BLaER1 (cell line): ENCODE measurements around the gene NACC1.

Source experiments
- H3K27ac ChIP-seq: shearing (Covaris generic); formaldehyde crosslinking; 2 replicates; pipeline ENCODE4 v1.8.1; 2022
- H3K27me3 ChIP-seq: shearing (Covaris generic); formaldehyde crosslinking; 2 replicates; pipeline ENCODE4 v1.8.1; 2022
- H3K36me3 ChIP-seq: shearing (Covaris generic); formaldehyde crosslinking; 2 replicates; pipeline ENCODE4 v1.8.1; 2022
- H3K4me1 ChIP-seq: shearing (Covaris generic); formaldehyde crosslinking; 2 replicates; pipeline ENCODE4 v1.8.1; 2022
- H3K4me2 ChIP-seq: shearing (Covaris generic); formaldehyde crosslinking; 2 replicates; pipeline ENCODE4 v1.8.1; 2022
- H3K4me3 ChIP-seq: shearing (Covaris generic); formaldehyde crosslinking; 2 replicates; pipeline ENCODE4 v1.8.1; 2022
- H3K9ac ChIP-seq: shearing (Covaris generic); formaldehyde crosslinking; 2 replicates; pipeline ENCODE4 v1.8.1; 2022
- H3K9me3 ChIP-seq: shearing (Covaris generic); formaldehyde crosslinking; 2 replicates; pipeline ENCODE4 v1.8.1; 2022
- H4K20me1 ChIP-seq: shearing (Covaris generic); formaldehyde crosslinking; 2 replicates; pipeline ENCODE4 v1.8.1; 2022
- Cebpa-rat ChIP-seq: shearing (Covaris generic); IDR thresholded peaks from 2 replicates; pipeline ENCODE4 v1.8.1; 2022

NACC1 gene

DNA sequence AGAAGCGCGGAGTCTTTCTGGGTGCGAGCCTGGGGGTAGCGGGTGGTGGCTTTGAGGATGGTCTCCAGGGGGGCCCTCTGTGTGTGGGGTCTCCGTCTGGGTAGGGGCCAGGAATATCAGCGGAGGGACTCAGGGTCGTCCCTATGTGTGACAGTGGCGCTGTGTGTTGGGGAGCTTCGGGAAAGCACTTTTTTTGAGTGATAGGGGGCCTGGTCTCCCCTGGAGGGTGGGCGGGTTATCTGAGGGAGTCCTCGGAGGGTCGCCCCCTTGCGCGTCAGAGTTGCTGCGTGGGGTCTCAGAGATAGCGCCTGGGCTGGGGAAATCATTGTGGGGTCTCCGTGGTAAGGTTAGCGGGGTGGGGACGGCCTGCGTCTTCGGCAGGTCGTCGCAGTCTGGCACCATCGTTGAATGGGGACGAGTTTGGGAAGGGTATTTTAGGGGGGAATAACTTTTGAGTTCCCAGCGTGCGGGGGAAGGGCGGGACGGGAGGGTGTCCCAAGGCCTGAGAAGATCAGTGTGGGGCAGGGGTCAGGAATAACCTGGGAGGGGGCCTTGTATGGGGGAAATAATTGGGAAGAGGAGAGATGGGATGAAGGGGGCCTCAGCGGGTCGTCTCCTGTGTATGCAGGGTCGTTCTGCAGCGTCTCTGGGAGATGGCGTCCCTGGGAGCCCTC, 33.0 kb downstream of the NACC1 start:
- Histone ChIP-seq H3K27ac (peak overlapping the region; percentile 95), H3K4me3 (peak overlapping the region; percentile 100), H3K4me2 (peak overlapping the region; percentile 96), H3K9me3 (no peaks in the 10 kb centered on the region), H4K20me1 (peaks cover 26% of the 10 kb centered on the region), H3K4me1 (peaks cover 36% of the 10 kb centered on the region), H3K36me3 (peaks cover 10% of the 10 kb centered on the region; the same call in 1 of the 2 replicates), H3K9ac (peak overlapping the region; percentile 95), H3K27me3 (no peaks in the 10 kb centered on the region)
- TF ChIP-seq Cebpa-rat: no peak

DNA sequence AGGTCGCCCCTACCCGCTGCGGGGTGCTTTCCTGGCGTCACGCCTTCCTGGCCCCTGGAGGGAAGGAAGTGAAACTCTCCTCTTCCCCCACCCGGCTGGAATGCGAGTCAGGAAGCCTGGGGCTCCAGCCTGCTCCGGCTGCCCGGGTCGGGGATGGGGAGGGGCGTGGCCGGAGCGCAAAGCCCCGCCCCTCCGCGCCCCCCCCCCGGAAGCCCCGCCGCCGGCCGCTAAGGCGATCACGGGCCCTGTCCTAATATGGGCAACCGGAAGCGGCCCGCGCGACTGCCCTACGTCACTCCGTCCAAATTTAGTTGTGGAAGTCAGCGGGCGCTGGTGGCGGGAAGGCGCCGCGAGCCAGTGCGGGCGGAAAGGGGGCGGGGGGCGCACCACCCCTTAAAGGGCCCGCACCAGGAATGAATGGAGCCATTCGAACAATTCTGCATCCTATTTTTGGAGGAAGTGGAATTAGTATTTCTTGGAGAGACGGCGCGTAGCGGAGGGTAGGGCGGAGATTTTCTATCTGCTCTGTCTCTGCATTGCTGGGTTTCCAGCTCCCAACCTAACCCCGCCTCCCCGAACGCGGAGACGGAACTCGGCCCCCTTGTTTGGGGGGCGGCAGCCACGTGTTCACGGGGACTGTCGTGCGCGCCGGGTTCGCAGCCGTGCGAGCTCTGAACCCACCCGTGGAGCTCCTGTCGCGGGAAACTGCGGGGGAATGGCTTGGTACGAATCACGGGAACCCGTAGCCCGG, 33.7 kb downstream of the NACC1 start:
- H3K4me2 ChIP-seq: peak overlapping the region; percentile 97
- H3K9me3 ChIP-seq: no peaks in the 10 kb centered on the region
- H3K9ac ChIP-seq: peak overlapping the region; percentile 95
- no peak for TF ChIP-seq Cebpa-rat
- H3K4me3 ChIP-seq: peak overlapping the region; percentile 100
- H3K4me1 ChIP-seq: peaks cover 43% of the 10 kb centered on the region
- H4K20me1 ChIP-seq: peaks cover 26% of the 10 kb centered on the region
- peak overlapping the region; percentile 98 for H3K27ac ChIP-seq
- no peaks in the 10 kb centered on the region for H3K27me3 ChIP-seq
- H3K36me3 ChIP-seq: peaks cover 10% of the 10 kb centered on the region; the same call in 1 of the 2 replicates

DNA sequence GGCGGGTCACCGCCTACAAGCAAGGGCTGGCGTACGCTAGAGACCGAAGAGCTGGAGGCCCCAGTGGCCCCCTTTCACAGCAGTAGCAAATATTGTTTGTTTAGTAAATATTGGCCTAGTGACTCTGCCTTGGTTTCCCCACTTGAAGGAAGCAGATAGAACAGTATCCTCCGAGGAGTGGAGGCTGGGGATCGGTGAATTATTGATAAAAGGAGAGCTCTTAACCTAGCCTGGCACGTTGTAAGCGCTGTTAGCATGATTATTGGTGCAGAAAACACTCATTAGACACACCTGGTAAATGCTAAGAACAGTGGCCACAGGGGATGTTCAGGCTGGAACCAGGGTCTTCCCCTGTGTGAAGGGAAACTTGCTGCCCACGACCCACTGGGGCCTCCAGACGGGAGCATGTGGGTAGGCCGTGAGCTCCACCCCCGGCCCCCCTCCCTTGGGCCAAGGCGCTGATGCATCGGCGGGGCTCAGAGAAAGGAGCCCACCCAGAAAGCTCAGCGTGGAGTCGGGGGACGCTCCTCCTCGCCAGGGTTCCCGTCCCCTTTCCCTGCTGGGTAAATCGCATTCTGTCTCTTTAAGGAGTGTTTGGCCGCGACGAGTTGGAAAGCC, 34.4 kb downstream of the NACC1 start:
- no peak for TF ChIP-seq Cebpa-rat
- H3K4me2 ChIP-seq: peak overlapping the region; percentile 97
- H3K36me3 ChIP-seq: peaks cover 10% of the 10 kb centered on the region; the same call in 1 of the 2 replicates
- H3K27me3 ChIP-seq: no peaks in the 10 kb centered on the region
- H4K20me1 ChIP-seq: peaks cover 26% of the 10 kb centered on the region
- no peaks in the 10 kb centered on the region for H3K9me3 ChIP-seq
- H3K4me3 ChIP-seq: peak overlapping the region; percentile 100
- peak overlapping the region; percentile 95 for H3K9ac ChIP-seq
- peak overlapping the region; percentile 98 for H3K27ac ChIP-seq
- peaks cover 44% of the 10 kb centered on the region for H3K4me1 ChIP-seq

DNA sequence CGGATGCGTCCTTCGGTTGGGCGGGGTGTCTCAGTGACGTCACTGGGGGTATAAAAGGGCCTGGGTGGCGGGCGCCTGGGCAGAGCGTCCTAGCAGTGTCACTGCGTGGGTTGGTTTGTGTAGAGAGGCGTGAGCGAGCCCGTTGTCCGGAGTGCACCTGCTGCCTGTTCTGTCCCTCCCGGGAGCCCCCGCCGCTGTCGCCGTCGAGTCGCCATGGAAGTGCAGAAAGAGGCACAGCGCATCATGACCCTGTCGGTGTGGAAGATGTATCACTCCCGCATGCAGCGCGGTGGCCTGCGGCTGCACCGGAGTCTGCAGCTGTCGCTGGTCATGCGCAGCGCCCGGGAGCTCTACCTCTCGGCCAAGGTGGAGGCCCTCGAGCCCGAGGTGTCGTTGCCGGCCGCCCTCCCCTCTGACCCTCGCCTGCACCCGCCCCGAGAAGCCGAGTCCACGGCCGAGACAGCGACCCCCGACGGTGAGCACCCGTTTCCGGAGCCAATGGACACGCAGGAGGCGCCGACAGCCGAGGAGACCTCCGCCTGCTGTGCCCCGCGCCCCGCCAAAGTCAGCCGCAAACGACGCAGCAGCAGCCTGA, 35.0 kb downstream of the NACC1 start:
- no peaks in the 10 kb centered on the region for H3K9me3 ChIP-seq
- peaks cover 10% of the 10 kb centered on the region; the same call in 1 of the 2 replicates for H3K36me3 ChIP-seq
- H3K4me2 ChIP-seq: peak overlapping the region; percentile 97
- H3K27me3 ChIP-seq: no peaks in the 10 kb centered on the region
- peak overlapping the region; percentile 98 for H3K27ac ChIP-seq
- H4K20me1 ChIP-seq: peaks cover 26% of the 10 kb centered on the region
- H3K9ac ChIP-seq: peak overlapping the region; percentile 95
- TF ChIP-seq Cebpa-rat: no peak
- H3K4me3 ChIP-seq: peak overlapping the region; percentile 100
- peaks cover 44% of the 10 kb centered on the region for H3K4me1 ChIP-seq

DNA sequence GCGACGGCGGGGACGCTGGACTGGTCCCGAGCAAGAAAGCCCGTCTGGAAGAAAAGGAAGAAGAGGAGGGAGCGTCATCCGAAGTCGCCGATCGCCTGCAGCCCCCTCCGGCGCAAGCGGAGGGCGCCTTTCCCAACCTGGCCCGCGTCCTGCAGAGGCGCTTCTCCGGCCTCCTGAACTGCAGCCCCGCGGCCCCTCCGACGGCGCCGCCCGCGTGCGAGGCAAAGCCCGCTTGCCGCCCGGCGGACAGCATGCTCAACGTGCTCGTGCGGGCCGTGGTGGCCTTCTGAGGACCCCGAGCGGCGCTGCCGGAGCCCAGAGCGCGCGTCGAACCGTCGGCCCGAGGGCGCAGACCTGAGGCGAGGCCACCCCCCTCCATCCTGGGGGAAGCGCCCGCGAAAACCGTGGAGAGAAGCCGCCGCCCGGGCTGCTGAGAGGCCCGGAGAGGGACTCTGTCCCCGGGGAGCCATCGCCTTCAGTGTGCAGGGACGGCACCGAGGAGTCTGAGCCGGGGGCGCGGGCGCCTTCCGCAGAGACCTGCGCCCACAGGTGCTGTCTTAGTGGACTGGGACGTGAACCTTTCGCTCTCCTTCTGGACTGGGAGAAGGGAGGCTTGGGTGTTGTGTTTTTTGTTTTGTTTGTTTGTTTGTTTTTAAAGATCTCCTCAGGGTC, 35.6 kb downstream of the NACC1 start:
- TF ChIP-seq Cebpa-rat: no peak
- no peaks in the 10 kb centered on the region for H3K27me3 ChIP-seq

DNA sequence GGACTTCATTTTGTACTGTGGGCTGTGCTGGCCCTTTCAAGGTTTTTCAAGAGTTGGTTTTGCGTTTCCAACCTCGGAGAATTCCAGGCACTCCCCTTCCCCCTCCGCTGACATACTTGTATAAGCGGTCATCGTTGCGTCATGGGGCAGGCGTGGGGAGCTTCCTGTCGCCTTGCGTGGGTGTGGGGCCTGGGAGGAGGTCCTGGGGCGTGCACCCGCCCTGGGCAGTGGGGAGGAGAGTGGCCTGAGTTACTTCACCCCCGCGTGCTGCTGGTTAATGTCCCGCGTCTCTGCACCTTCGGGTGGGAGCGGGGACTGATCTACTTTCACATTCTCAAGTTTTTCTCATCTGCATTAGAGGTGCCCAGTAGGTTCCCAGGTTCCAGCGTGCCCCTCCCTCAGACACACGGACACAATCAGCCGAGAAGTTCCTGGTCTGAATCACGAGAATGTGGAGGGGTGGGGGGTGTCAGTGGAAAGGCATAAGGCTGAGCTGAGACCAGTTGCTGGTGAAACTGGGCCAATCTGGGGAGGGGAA, 36.2 kb downstream of the NACC1 start:
- Histone ChIP-seq H3K9me3 (no peaks in the 10 kb centered on the region), H3K4me3 (peak overlapping the region; percentile 100), H3K4me2 (peak overlapping the region; percentile 97), H3K9ac (peak overlapping the region; percentile 95), H3K27ac (peak overlapping the region; percentile 98), H3K27me3 (no peaks in the 10 kb centered on the region), H3K4me1 (peaks cover 44% of the 10 kb centered on the region), H4K20me1 (peaks cover 26% of the 10 kb centered on the region), H3K36me3 (peaks cover 10% of the 10 kb centered on the region; the same call in 1 of the 2 replicates)
- TF ChIP-seq Cebpa-rat: no peak

More for the DNA sequence above, 35.6 kb downstream of the NACC1 start:
- Histone ChIP-seq H3K36me3 (peaks cover 10% of the 10 kb centered on the region; the same call in 1 of the 2 replicates), H3K4me2 (peak overlapping the region; percentile 97), H3K9me3 (no peaks in the 10 kb centered on the region), H3K27ac (peak overlapping the region; percentile 98), H3K9ac (peak overlapping the region; percentile 95), H4K20me1 (peaks cover 26% of the 10 kb centered on the region), H3K4me3 (peak overlapping the region; percentile 100), H3K4me1 (peaks cover 44% of the 10 kb centered on the region)

DNA sequence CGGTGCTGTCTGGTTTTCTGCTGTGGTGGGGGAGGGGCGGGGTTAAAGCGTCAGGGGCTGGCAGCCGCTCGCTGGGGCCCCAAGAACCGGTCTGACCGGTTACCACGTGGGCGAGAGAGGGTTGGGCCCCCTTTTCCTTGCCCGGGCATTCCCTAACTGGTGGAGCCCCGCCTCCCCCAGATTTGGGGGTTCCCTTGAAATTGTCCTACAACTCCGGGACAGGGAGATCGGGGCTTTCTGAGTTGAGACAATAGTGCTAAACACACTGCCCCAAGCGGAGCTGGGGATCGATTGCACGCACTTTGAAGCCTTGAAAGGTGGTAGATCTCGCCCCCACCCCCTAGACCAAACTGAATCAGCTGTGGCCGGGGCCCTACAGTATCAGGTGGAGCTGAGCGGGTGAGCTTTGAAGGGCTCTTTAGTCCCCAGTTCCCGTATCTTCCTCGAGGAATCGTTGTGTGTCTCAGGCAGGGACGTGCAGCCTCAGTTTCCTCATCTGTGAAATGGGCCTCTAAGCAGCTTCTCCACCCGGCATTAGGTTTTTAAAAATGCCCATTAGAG, 36.9 kb downstream of the NACC1 start:
- no peaks in the 10 kb centered on the region for H3K9me3 ChIP-seq
- H3K4me3 ChIP-seq: peak overlapping the region; percentile 100
- H3K4me1 ChIP-seq: peaks cover 47% of the 10 kb centered on the region
- no peak for TF ChIP-seq Cebpa-rat
- peaks cover 10% of the 10 kb centered on the region; the same call in 1 of the 2 replicates for H3K36me3 ChIP-seq
- H3K27ac ChIP-seq: peak overlapping the region; percentile 98
- no peaks in the 10 kb centered on the region for H3K27me3 ChIP-seq
- peak overlapping the region; percentile 97 for H3K4me2 ChIP-seq
- H3K9ac ChIP-seq: peak overlapping the region; percentile 95
- H4K20me1 ChIP-seq: peaks cover 26% of the 10 kb centered on the region

DNA sequence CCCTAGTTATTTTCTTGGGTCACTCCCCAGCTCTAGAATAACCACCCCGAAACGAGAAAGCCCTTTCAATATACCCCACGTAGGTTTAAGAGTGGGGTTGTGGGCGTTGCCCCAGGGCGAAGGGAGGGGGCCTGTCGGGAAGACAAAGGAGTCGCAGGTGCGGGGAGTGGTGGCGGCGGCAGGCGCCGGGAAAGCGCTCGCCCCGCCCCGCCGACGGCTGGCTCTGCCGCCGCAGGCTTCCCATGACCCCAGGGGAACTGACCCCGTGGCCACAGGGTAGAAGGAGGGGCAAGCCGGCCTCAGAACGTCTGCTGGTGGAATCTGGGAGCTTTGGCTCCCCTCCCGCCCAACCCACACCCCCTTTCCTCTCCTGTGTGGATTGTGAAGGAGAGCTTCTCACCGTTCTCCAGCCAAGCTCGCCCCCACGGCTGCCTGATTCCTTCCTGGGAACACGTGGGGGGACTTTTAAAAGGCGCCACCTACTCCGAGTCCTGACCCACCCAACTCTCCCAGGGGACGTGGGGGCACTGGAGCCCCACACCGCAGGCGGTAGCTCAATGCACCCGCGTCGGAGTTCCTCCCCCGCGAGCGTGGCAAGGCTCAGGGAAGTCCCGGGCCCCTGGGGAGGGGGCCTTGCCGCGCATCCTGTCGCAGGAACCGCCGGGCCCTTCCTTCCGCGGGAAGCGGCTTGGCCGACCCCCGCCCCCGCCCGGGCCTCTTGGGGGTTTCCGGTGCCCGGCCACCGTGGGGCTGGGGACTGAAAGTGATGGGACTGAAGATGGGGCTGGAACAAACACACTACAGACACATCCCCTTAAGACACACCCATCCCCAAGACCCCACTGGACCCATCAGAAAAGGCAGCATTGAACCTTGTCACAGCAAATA, 37.7 kb downstream of the NACC1 start:
- Histone ChIP-seq H3K27ac (peak overlapping the region; percentile 98), H3K27me3 (no peaks in the 10 kb centered on the region)

More for the DNA sequence above, 37.7 kb downstream of the NACC1 start:
- no peaks in the 10 kb centered on the region for H3K9me3 ChIP-seq
- H4K20me1 ChIP-seq: peaks cover 26% of the 10 kb centered on the region
- peaks cover 10% of the 10 kb centered on the region; the same call in 1 of the 2 replicates for H3K36me3 ChIP-seq
- no peak for TF ChIP-seq Cebpa-rat
- peak overlapping the region; percentile 95 for H3K9ac ChIP-seq
- H3K4me2 ChIP-seq: peak overlapping the region; percentile 97
- peaks cover 55% of the 10 kb centered on the region for H3K4me1 ChIP-seq
- H3K4me3 ChIP-seq: peak overlapping the region; percentile 100
